HFF-Myc (cell line): ENCODE results near the gene PLEKHG5.

Experiments
- DNase-seq: peaks from one replicate; pipeline ENCODE4 v3.0.0-alpha.2; 2011; ENCODE audit warnings: low read depth; ENCODE audit errors: extremely low read depth
- H3K4me3 ChIP-seq: replicated peaks from 2 replicates; pipeline ENCODE4 v1.5.1; 2011; ENCODE audit warnings: low read depth, mild to moderate bottlenecking, control low read depth, low read length
- TF ChIP-seq, protein P1 (sequence below): IDR thresholded peaks from 2 replicates; pipeline ENCODE4 v1.5.1; 2012; ENCODE audit warnings: mild to moderate bottlenecking, low read depth, low read length, control low read depth; ENCODE audit errors: missing control alignments

The PLEKHG5 gene

DNA sequence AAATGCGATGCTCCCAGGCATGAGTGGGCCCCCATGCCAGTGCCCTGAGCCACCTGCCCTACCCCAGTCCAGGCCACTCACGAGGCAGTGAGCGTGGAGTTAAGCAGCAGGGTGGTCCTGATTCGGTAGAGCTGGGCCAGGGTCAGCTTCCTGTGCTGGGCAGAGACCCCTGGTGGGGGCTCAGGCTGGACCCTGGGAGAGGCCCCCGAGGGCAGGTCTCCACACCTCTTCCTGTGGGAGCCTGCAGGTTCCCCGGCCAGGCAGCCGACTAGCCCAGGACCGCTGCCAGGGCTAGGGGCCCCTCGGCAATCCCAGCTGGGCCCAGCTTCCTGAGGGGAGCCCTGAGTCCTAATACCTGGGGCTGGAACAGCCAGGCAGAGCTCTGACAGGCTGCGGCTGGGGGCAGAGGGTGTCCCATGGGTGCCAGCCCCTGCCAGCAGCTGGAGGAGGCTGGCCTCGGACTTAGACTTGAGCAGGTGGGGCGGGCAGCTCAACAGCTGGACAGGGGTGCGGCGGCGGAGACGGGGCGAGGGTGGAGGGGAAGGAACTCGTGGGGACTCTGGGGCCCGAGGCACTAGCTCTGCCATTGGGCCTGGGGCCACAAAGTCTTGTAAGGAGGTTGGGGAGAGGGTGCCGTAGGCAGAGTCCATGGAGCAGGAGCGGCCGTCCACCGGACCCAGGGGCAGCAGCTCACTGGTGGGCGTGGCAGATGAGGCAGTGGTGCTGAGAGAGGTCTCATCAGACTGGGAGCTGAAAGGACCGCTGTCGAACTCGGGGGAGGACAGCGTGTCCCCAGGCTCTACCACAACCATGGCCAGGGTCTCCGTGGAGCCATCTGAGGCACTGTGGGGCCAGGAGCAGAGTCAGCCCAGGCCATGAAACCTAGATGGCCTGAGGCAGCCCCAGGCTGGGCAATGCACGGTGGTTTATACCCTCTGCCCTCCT is 23.5 kb downstream of the PLEKHG5 start:
- TF ChIP-seq, protein P1, sequence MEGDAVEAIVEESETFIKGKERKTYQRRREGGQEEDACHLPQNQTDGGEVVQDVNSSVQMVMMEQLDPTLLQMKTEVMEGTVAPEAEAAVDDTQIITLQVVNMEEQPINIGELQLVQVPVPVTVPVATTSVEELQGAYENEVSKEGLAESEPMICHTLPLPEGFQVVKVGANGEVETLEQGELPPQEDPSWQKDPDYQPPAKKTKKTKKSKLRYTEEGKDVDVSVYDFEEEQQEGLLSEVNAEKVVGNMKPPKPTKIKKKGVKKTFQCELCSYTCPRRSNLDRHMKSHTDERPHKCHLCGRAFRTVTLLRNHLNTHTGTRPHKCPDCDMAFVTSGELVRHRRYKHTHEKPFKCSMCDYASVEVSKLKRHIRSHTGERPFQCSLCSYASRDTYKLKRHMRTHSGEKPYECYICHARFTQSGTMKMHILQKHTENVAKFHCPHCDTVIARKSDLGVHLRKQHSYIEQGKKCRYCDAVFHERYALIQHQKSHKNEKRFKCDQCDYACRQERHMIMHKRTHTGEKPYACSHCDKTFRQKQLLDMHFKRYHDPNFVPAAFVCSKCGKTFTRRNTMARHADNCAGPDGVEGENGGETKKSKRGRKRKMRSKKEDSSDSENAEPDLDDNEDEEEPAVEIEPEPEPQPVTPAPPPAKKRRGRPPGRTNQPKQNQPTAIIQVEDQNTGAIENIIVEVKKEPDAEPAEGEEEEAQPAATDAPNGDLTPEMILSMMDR: no peak

DNA sequence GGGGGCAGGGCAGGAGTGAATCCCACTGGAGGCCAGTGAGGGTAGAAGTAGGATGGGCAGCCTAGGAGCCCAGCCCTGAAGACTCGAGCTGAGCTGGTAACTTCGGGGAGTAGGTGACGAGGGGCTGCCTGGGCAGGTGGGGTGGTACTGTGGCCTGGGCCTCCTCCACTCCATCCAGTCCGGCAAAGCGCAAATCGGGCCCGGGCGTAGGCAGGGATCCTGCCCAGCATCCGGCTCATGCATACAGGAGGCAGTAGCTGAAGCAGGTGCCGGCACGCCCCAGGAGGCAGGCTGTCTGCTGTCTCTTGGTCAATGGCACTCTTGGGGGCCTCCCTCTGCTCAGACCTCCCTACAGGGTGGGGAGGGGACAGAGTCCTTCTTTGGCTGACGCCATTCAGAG is 24.2 kb downstream of the PLEKHG5 start:
- TF ChIP-seq, protein P1: no peak

More for the DNA sequence above, 23.5 kb downstream of the PLEKHG5 start:
- no peak for DNase-seq
- H3K4me3 ChIP-seq: no peak overlapping the region

DNA sequence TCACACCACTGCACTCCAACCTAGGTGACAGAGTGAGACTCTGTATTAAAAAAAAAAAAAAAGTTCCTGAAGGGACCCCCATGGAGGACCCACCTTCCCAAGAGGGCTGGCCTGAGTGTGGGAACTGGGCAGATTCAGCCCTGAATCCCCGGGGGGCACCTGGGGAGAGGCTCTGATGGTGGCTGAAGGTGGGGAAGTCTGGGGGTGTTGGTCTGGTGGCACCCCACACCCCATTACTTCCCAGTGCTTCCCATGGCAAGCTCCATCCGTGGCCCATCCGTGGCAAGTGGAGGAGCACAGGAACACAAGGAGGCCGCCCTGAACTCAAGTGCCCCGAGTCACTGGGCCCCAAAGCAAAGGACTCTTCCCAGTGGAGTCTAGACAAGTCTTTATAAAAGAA is 24.7 kb downstream of the PLEKHG5 start:
- TF ChIP-seq, protein P1: no peak
- no peak overlapping the region for H3K4me3 ChIP-seq
- no peak for DNase-seq

More for the DNA sequence above, 24.2 kb downstream of the PLEKHG5 start:
- DNase-seq: no peak
- H3K4me3 ChIP-seq: no peak overlapping the region

DNA sequence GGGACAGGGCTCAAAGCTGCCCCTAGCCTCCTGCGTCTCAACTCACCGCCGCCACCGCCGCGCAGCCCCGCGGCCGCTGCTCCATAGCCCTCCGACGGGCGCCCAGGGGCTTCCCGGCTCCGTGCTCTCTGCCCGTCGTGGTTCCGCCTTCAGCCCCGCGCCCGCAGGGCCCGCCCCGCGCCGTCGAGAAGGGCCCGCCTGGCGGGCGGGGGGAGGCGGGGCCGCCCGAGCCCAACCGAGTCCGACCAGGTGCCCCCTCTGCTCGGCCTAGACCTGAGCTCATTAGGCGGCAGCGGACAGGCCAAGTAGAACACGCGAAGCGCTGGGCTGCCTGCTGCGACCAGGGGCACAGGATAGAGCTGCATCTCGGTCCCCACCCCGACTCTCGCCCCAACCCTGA is 25.4 kb downstream of the PLEKHG5 start, which contains the start of gene TNFRSF25:
TNFRSF25 (minus strand) TSS at position 151 of the 400 bp plus-strand sequence; CDS start at position 85, 66 bp downstream.
- TF ChIP-seq, protein P1: no peak
- no peak within 1 kb of the TSS for H3K4me3 ChIP-seq
- DNase-seq: no peak

DNA sequence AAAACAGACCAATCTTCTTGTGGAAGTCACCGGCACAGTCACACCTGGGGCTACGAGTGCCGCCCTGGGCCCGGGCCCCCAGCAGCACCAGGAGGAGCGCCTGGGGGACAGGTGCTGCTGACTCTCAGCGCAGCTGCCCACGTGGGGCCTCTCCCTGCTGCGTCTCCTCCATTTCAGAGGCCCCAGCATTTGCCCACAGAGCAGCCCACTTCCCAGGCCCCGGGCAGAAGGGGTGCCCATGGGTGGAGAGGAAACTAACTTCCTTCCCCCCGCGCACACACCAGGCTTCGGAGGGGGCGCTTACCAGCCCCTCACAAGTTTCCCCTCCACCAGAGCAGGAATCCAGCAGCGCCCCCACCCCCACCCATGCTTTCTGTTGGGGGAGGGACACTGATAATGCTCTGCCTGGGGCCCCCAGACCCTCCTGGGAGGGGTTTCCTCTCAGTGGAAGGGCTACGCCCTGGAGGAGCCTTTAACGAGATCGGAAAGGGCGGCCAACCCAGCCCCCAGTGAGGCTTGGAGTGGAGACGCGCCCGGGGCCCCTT is 25.9 kb downstream of the PLEKHG5 start:
- no peak for DNase-seq

DNA sequence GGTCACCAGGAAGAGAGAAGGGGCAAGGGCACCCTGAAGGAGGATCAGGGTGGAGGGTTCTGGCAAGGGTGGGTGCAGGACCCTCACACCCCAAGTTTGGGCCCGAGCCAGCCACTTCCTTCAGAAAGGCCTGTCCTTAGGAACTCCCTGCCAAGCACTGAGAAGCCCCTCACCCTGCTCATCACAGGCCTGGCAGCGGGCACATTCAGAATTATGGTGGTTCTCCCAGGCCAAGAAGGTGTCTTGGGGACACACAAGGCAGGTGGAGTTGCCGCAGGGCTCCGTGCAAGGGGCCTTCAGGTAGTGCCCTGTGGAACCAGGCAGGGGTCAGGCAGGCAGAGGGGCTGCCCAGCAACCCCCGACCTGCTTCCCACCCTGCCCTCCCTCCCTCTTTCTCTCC is 26.6 kb downstream of the PLEKHG5 start:
- H3K4me3 ChIP-seq: no peak overlapping the region
- DNase-seq: no peak
- TF ChIP-seq, protein P1: no peak

More for the DNA sequence above, 25.9 kb downstream of the PLEKHG5 start:
- H3K4me3 ChIP-seq: no peak overlapping the region
- TF ChIP-seq, protein P1: no peak
